D721Med (cell line): ENCODE measurements around the gene TCHHL1.

ENCODE experiments used
- DNase-seq: peaks from one replicate; pipeline ENCODE4 v3.0.0; 2011; ENCODE audit warnings: low spot score; ENCODE audit not compliant: insufficient read length
- FAIRE-seq: peaks from 2 replicates; lab custom pipeline; 2011; peaks lifted over from hg19 to GRCh38; lab: Jason Lieb, UNC
- TF ChIP-seq, protein P1 (sequence below): IDR thresholded peaks from 2 replicates; pipeline ENCODE4 v1.5.1; 2012; ENCODE audit warnings: mild to moderate bottlenecking, control low read depth; ENCODE audit not compliant: insufficient read depth; ENCODE audit errors: missing control alignments

The TCHHL1 gene

GRCh38 chr1:152089014-152089674 is at the start of gene TCHHL1:
Gene TCHHL1, minus strand, starts transcription at chr1:152089064. Its CDS starts 921 bp downstream, at chr1:152088143.
- no peak for DNase-seq
- no peak for FAIRE-seq

DNA sequence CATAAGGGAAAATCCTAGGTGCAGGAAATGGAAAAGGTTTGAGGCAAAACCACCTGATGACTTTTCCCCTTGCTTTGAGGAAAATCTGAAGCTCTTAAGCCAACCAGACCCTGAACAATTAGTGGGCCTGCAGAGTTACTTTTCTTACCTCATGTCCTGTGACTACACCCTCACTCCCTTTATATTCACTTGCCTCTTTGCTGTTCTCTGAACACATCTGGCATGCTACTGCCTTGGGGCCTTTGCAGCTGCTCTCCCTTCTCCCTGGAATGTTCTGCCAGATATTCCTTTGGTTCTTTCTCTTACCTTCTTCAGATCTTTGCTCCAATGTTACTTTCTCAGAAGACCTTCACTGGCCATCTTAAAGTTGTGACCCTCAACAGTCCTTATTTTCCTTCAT is 48.4 kb upstream of the TCHHL1 start:
- FAIRE-seq (no peak), DNase-seq (no peak)
- TF ChIP-seq, protein P1, sequence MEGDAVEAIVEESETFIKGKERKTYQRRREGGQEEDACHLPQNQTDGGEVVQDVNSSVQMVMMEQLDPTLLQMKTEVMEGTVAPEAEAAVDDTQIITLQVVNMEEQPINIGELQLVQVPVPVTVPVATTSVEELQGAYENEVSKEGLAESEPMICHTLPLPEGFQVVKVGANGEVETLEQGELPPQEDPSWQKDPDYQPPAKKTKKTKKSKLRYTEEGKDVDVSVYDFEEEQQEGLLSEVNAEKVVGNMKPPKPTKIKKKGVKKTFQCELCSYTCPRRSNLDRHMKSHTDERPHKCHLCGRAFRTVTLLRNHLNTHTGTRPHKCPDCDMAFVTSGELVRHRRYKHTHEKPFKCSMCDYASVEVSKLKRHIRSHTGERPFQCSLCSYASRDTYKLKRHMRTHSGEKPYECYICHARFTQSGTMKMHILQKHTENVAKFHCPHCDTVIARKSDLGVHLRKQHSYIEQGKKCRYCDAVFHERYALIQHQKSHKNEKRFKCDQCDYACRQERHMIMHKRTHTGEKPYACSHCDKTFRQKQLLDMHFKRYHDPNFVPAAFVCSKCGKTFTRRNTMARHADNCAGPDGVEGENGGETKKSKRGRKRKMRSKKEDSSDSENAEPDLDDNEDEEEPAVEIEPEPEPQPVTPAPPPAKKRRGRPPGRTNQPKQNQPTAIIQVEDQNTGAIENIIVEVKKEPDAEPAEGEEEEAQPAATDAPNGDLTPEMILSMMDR = no peak

More at GRCh38 chr1:152089014-152089674, at the start of gene TCHHL1:
- TF ChIP-seq, protein P1 = no peak

- DNase-seq (no peak), FAIRE-seq (no peak)
- TF ChIP-seq, protein P1 = no peak
Observed at GRCh38 chr1:152130186-152130585, 41.3 kb upstream of the TCHHL1 start.

DNA sequence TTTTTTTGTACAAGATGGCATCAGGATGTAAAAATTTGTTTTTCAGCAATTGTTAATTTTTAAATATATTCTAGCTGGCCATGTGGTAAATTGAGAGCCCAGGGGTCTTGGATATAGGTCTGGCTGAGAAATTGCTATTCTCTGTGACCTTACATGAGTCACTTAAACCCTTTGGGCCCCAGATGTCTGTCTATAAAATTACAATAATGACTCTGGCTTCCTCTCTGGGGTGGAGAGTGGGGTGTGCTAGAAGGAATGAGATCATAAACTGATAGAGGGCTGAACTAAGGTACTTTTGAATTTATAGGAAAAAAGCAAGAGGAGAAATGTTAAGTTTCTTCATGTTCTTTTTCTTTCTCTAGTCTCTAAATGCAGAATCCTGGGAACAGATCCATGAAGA is 38.8 kb upstream of the TCHHL1 start:
- FAIRE-seq (no peak), DNase-seq (no peak)
- TF ChIP-seq, protein P1 = no peak

GRCh38 chr1:152125834-152126443 is 37.1 kb upstream of the TCHHL1 start:
- FAIRE-seq = no peak
- TF ChIP-seq, protein P1 = no peak
- DNase-seq = no peak

DNA sequence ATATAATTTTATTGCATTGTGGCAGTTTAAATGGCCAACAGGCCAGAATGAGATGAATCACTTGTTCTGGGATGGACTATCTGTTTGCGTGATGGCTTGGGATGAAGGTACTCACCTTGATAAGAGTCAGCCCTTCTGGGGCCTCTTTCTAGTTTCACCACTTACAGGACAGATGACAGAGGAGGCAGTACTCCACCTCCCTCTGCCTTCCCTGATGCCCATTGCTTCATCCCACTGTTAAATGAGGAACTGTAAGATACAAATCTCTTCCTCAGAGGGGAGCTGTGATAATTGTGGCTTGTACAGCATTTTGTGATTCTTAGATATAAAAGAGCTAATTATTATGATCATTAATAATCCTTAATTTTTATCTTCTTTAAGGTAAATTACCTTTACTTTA is 30.1 kb upstream of the TCHHL1 start:
- FAIRE-seq (no peak), DNase-seq (no peak)
- TF ChIP-seq, protein P1 = no peak

DNA sequence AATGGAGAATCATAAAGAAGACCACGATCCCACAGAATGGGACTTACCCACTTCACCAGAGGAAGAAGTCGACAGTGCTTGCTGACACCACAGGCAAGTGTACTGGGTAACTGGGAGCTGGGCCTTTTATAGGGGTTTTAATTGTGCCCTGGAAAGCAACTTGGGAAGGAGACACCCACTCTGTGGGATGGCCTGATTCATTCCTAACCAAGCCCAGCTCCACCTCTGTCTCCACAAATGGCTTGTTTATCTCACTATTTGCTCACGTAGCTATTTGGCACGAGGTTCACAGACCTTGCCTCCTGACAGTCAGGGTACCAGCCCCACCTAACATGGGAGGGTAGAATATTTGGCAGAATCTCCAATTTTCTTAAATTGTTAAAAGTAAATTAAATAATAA is 26.5 kb upstream of the TCHHL1 start, which contains the start of gene TCHH:
Gene TCHH, minus strand, starts transcription at position 101 of the 400 bp plus-strand sequence. CDS start 1,364 bp downstream, outside the sequence.
- no peak for DNase-seq
- FAIRE-seq = no peak
- TF ChIP-seq, protein P1 = no peak
